Measurements from ENCODE around the gene NEURL3.
"Not testable (repeated sequence)": the region's sequence is repeated elsewhere in the genome, so short reads cannot be mapped to it uniquely, and the experiment has no call there.

NEURL3 gene

GRCh38 chr2:96477458-96477857 is 27.7 kb downstream of the NEURL3 start:
- no peak for DNase-seq

- DNase-seq = no peak
Observed at GRCh38 chr2:96471772-96472171, 33.4 kb downstream of the NEURL3 start.

- peak; percentile 56 for DNase-seq
Observed at GRCh38 chr2:96470636-96471035, 34.5 kb downstream of the NEURL3 start.

DNA sequence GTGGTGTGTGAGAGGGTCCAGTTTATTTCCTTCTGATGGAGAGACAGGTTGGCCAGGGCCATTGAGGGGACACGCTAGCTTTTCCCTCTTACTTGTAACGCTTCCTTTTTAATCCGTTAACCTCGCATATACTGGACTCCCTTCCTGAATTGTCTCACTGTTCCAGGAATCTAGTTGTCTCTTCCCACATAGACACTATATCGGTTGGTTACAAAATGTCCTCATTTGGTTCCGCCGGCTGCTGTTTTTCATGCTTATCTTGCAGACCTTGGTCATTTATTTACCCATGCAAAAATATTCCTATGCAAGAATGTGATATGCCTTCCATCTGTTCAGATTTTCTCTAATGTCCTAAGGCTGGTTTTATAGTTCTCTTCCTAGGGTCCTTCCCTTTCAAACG is 35.0 kb downstream of the NEURL3 start:
- DNase-seq = no peak

DNA sequence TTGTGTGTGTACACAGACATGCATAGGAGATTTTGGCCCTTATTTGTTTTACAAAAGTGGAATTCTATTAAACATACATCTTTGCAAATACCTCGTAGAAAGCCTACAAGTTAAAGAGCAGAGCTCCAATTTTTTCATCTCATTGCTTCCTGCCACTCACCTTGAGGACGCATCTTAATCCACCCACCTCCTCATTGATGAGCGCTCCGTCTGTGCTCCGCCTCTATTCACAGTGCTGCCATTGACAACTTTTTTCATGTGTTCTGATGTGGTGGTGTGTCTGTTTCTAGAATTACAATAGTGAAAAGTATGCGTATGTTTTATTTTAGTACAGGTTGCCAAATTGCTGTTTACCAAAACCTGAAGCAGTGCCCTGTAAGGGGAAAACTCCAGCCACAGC is 36.3 kb downstream of the NEURL3 start:
- no peak for DNase-seq

DNA sequence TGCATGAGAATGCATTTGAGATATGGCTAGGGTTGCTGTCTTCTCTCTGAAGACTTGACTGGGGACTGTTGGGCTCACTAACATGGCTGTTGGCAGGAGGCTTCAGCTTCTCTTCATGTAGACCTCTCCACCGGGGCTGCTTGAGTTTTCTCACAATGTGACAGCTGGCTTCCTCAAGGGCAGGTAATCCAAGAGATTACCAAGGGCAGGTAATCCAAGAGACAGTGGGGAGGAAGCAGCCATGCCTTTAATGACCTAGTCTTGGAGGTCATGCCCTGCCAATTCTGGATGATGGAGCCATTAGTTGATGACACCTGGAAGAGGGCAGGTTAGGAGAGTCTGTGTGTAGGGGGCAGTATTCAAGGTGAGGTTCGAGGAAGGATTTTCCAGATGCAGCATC is 40.5 kb downstream of the NEURL3 start:
- DNase-seq = no peak

GRCh38 chr2:96464061-96464460 is 41.1 kb downstream of the NEURL3 start:
- DNase-seq = no peak

- no peak for DNase-seq
Observed at GRCh38 chr2:96463119-96463518, 42.0 kb downstream of the NEURL3 start.

GRCh38 chr2:96461616-96462015 is 43.5 kb downstream of the NEURL3 start:
- not testable (repeated sequence) for DNase-seq

- no peak for DNase-seq
Observed at GRCh38 chr2:96452053-96452452, 53.1 kb downstream of the NEURL3 start.

DNA sequence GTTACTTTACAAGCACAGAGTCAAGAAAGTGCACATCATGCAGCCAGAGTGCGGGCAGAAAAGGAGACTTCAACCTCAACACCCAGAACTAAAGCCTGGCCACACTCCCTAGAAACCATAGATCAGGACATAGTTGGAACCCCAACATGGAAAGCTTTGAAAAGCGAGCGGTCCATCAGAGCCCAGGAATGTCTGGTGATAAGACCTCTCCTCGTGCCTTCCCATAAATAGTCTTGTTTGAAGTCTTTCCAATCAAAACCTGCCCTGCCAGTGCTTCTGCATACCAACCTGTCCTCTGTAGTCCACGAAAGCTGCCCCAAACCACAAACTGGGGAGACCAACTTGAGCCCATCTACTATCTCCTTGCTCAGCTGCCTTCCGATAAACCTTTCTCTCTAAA is 55.5 kb downstream of the NEURL3 start:
- no peak for DNase-seq

DNA sequence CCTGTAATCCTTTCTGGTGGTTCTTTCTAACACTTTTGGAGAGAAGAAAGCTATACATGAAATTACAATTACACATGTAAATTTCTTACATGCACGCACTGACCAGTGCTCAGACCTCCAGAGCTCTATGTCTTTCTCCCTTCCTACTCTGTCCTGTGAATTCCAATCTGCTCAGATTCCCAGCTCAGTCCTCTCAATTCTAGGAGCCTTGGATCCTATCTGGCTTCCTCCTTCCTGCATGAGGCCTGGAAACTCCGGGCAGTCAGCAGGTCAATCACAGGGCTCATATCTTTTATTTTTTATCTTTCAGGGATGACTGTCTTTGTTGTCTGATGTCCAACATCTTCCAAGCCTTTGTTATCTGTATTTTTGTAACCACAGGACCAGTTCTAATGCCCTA is 56.0 kb downstream of the NEURL3 start:
- no peak for DNase-seq

- DNase-seq = no peak
Observed at GRCh38 chr2:96447726-96448125, 57.4 kb downstream of the NEURL3 start.
